ENCODE data around the gene HDAC3.

GRCh38 chr5:141669520-141669919 is 32.9 kb upstream of the HDAC3 start:
- TF ChIP-seq CEBPB (IDR thresholded peaks at IDR 0.05; ENCODE audit: low read depth) (no peak), ZNF274 (IDR thresholded peaks at IDR 0.05; ENCODE audit: low read depth, low read length) (no peak), POLR2A (IDR thresholded peaks at IDR 0.05; ENCODE audit: borderline replicate concordance, extremely low read depth, insufficient read depth, insufficient read length) (no peak), ZFX (IDR thresholded peaks at IDR 0.05) (no peak), EZH2 (IDR thresholded peaks at IDR 0.05) (no peak), SIN3A (IDR thresholded peaks at IDR 0.05; ENCODE audit: low read depth) (no peak), MAX (IDR thresholded peaks at IDR 0.05) (no peak), JUND (IDR thresholded peaks at IDR 0.05) (no peak), REST (IDR thresholded peaks at IDR 0.05; ENCODE audit: low read depth) (no peak), YY1 (IDR thresholded peaks at IDR 0.05; ENCODE audit: extremely low read depth, insufficient replicate concordance, low read depth, low read length) (no peak), CTCF (IDR thresholded peaks at IDR 0.05 in 2 of 3, conservative IDR thresholded peaks at IDR 0.05 in 1 of 3; ENCODE audit: borderline replicate concordance in 1 of 3, insufficient read depth in 1 of 3, low read depth in 2 of 3, low read length in 2 of 3) (peak; percentile 11 to 33 (median 18); a peak in 2 of 6 replicates), POLR2AphosphoS5 (IDR thresholded peaks at IDR 0.05; ENCODE audit: low read depth, low read length) (no peak)
